Caco-2 (cell line): ENCODE measurements around the gene ARPP21. TPM values are rescaled to one million over a fixed set of nuclear protein-coding genes. Genes with fewer than 3 reads are reported as not detected.

Experiments used
- BruUV-seq: library from RNA; stranded (reverse); fragments of 400-500 nt; replicated peaks from 2 replicates; lab custom pipeline; 2021; lab: Mats Ljungman, UMichigan
- CTCF ChIA-PET: fragments of 300-600 bp; sonication (Branson Sonifier 250); formaldehyde crosslinking; loops from one replicate; lab custom pipeline; 2022; ENCODE audit warnings: antibody characterized with exemption; lab: Charles Lee
- POLR2A ChIA-PET: fragments of 300-600 bp; sonication (Branson Sonifier 250); formaldehyde crosslinking; loops from one replicate; lab custom pipeline; 2022; ENCODE audit warnings: antibody characterized with exemption; lab: Charles Lee
- DNase-seq, 2 experiments: peaks; one replicate each; pipeline versions ENCODE4 v3.0.0 to v3.0.0-alpha.2; 2020 to 2022
- H3K27me3 ChIP-seq: replicated peaks from 2 replicates; pipeline ENCODE4 v1.6.0; 2011; ENCODE audit warnings: low read length; ENCODE audit not compliant: control insufficient read depth, insufficient read depth
- H3K36me3 ChIP-seq: 2 replicates; pipeline ENCODE4 v1.5.1; 2011; ENCODE audit warnings: low read length; ENCODE audit not compliant: control insufficient read depth, insufficient read depth
- H3K4me1 ChIP-seq: fragments of 250-450 bp; sonication (Bioruptor Pico); 2 replicates; pipeline ENCODE4 v1.5.1; 2020; ENCODE audit warnings: mild to moderate bottlenecking
- H3K4me3 ChIP-seq: 2 replicates; pipeline ENCODE4 v1.5.1; 2011; ENCODE audit warnings: low read depth, mild to moderate bottlenecking, control low read depth, low read length
- H3K9me3 ChIP-seq: fragments of 250-450 bp; sonication (Bioruptor Pico); 2 replicates; pipeline ENCODE4 v1.5.1; 2020; ENCODE audit warnings: mild to moderate bottlenecking, moderate library complexity
- H3K27ac Mint-ChIP-seq: one replicate; pipeline ENCODE4 v1.8.0; 2022; ENCODE audit warnings: mixed read lengths; ENCODE audit not compliant: unreplicated experiment
- H3K27me3 Mint-ChIP-seq: one replicate; pipeline ENCODE4 v1.8.0; 2022; ENCODE audit warnings: mixed read lengths; ENCODE audit not compliant: insufficient read depth, unreplicated experiment
- H3K36me3 Mint-ChIP-seq: one replicate; pipeline ENCODE4 v1.8.0; 2022; ENCODE audit warnings: mild to moderate bottlenecking, mixed read lengths; ENCODE audit not compliant: insufficient read depth, unreplicated experiment
- H3K4me1 Mint-ChIP-seq: one replicate; pipeline ENCODE4 v1.8.0; 2022; ENCODE audit warnings: low read depth, mixed read lengths; ENCODE audit not compliant: unreplicated experiment
- H3K4me3 Mint-ChIP-seq: one replicate; pipeline ENCODE4 v1.8.0; 2022; ENCODE audit warnings: mild to moderate bottlenecking, moderate library complexity, mixed read lengths; ENCODE audit not compliant: unreplicated experiment
- H3K9me3 Mint-ChIP-seq: one replicate; pipeline ENCODE4 v1.8.0; 2022; ENCODE audit warnings: mixed read lengths; ENCODE audit not compliant: unreplicated experiment
- intact Hi-C: fragments of 100-400 bp; cut with micrococcal nuclease; formaldehyde crosslinking; loops from one replicate; pipeline ENCODE4 v1.10.0; 2022; ENCODE audit not compliant: unreplicated experiment
- total RNA-seq: library from RNA; stranded (reverse); gene quantifications from 2 replicates; pipeline ENCODE4 v1.2.3, GENCODE V29; 2022
- TF ChIP-seq, protein P1 (sequence below), 2 experiments: fragments of 200-600 bp in 1 of 2; IDR thresholded peaks; 1 replicate in 1 of 2; 2 replicates in 1 of 2; pipeline versions ENCODE4 v1.5.1 to v1.8.0; 2011 to 2022; ENCODE audit warnings: antibody characterized with exemption in 1 of 2, control low read depth in 1 of 2, inconsistent platforms in 1 of 2, low read depth in 1 of 2, low read length in 1 of 2, mild to moderate bottlenecking in 1 of 2, moderate library complexity in 1 of 2; ENCODE audit not compliant: insufficient read depth in 1 of 2, severe bottlenecking in 1 of 2, unreplicated experiment in 1 of 2

Gene ARPP21
- total RNA-seq, 1 experiment from 2014 or later, result not detected

DNA sequence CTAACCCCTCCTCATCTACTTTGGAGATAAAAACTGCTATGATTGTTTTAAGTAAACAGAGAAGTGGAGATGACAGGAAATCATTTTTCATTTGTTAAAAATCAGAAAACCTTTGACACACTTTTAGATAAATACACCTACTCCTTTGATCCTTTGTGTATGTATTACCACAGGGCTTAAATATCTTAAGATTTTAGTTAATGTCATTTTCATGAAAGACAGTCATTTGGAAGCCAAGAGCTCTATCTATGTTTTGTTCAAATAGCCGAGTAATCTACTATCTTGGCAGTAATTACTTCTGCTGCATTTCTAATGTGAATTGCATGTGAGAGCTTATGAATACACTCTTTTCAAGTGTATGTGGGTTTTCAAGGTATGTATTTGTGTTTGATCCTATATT lies 2.0 kb downstream of the ARPP21 start:
- TF ChIP-seq, protein P1, sequence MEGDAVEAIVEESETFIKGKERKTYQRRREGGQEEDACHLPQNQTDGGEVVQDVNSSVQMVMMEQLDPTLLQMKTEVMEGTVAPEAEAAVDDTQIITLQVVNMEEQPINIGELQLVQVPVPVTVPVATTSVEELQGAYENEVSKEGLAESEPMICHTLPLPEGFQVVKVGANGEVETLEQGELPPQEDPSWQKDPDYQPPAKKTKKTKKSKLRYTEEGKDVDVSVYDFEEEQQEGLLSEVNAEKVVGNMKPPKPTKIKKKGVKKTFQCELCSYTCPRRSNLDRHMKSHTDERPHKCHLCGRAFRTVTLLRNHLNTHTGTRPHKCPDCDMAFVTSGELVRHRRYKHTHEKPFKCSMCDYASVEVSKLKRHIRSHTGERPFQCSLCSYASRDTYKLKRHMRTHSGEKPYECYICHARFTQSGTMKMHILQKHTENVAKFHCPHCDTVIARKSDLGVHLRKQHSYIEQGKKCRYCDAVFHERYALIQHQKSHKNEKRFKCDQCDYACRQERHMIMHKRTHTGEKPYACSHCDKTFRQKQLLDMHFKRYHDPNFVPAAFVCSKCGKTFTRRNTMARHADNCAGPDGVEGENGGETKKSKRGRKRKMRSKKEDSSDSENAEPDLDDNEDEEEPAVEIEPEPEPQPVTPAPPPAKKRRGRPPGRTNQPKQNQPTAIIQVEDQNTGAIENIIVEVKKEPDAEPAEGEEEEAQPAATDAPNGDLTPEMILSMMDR (IDR thresholded peaks at IDR 0.05; ENCODE audit: insufficient read depth in 1 of 2, low read depth in 1 of 2, low read length in 1 of 2, severe bottlenecking in 1 of 2, unreplicated experiment in 1 of 2), result no peak
- no peak for DNase-seq

GRCh38 chr3:35641920-35642527 lies 2.7 kb downstream of the ARPP21 start:
- Mint-ChIP-seq H3K4me1 (no peaks in the 10 kb centered on the region), H3K4me3 (no peak overlapping the region), H3K9me3 (no peaks in the 10 kb centered on the region), H3K36me3 (no peaks in the 10 kb centered on the region), H3K27me3 (peaks cover 4% of the 10 kb centered on the region), H3K27ac (no peak overlapping the region)
- H3K9me3 ChIP-seq, result no peaks in the 10 kb centered on the region
- no peak overlapping the region for H3K4me3 ChIP-seq
- TF ChIP-seq, protein P1 (IDR thresholded peaks at IDR 0.05; ENCODE audit: insufficient read depth in 1 of 2, low read depth in 1 of 2, low read length in 1 of 2, severe bottlenecking in 1 of 2, unreplicated experiment in 1 of 2), result no peak
- ChIA-PET CTCF (no interaction called here), POLR2A (no interaction called here)
- no peaks in the 10 kb centered on the region for H3K36me3 ChIP-seq
- intact Hi-C loops, result no loop called here
- no peak for DNase-seq
- no peaks in the 10 kb centered on the region for H3K27me3 ChIP-seq
- H3K4me1 ChIP-seq, result no peaks in the 10 kb centered on the region
- no TSS peak for BruUV-seq

More for the DNA sequence above, 2.0 kb downstream of the ARPP21 start:
- POLR2A ChIA-PET, result no interaction called here
- Mint-ChIP-seq H3K27ac (no peak overlapping the region), H3K4me1 (no peaks in the 10 kb centered on the region), H3K36me3 (no peaks in the 10 kb centered on the region), H3K9me3 (no peaks in the 10 kb centered on the region), H3K27me3 (peaks cover 4% of the 10 kb centered on the region), H3K4me3 (no peak overlapping the region)
- Histone ChIP-seq H3K4me1 (no peaks in the 10 kb centered on the region), H3K9me3 (no peaks in the 10 kb centered on the region), H3K36me3 (no peaks in the 10 kb centered on the region), H3K27me3 (no peaks in the 10 kb centered on the region), H3K4me3 (no peak overlapping the region)
- CTCF ChIA-PET, result no interaction called here
- no TSS peak for BruUV-seq
- intact Hi-C loops, result no loop called here

DNA sequence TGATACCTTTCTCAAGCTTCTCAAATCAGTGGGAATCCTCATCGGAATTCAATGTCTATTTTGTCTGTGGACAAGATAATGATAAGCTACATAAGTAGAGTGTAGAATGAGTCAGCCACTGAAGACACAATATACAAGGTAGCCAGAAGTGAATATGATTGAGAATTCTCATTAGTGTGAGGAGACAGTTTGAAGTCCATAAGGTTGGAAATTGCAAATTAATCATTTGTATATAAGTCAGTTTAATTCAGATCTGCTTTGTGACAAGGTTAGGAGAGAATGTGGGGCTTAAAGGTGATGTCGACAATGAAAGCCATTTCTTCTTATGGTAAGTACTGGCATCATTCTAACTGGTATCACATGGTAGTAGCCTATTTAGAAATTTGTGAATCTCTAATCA lies 4.2 kb downstream of the ARPP21 start:
- Mint-ChIP-seq H3K27ac (no peak overlapping the region), H3K4me3 (no peak overlapping the region), H3K4me1 (no peaks in the 10 kb centered on the region), H3K27me3 (peaks cover 4% of the 10 kb centered on the region), H3K9me3 (no peaks in the 10 kb centered on the region), H3K36me3 (no peaks in the 10 kb centered on the region)
- no peaks in the 10 kb centered on the region for H3K27me3 ChIP-seq
- CTCF ChIA-PET, result no interaction called here
- BruUV-seq, result no TSS peak
- intact Hi-C loops, result no loop called here
- H3K36me3 ChIP-seq, result no peaks in the 10 kb centered on the region
- DNase-seq, result no peak
- POLR2A ChIA-PET, result no interaction called here
- no peaks in the 10 kb centered on the region for H3K9me3 ChIP-seq
- no peak overlapping the region for H3K4me3 ChIP-seq
- no peaks in the 10 kb centered on the region for H3K4me1 ChIP-seq
- TF ChIP-seq, protein P1 (IDR thresholded peaks at IDR 0.05; ENCODE audit: insufficient read depth in 1 of 2, low read depth in 1 of 2, low read length in 1 of 2, severe bottlenecking in 1 of 2, unreplicated experiment in 1 of 2), result no peak
